ENCODE data around the gene COPB1. TPM values are rescaled to one million over a fixed set of nuclear protein-coding genes. Genes with fewer than 3 reads are reported as not detected.

Gene COPB1, protein sequence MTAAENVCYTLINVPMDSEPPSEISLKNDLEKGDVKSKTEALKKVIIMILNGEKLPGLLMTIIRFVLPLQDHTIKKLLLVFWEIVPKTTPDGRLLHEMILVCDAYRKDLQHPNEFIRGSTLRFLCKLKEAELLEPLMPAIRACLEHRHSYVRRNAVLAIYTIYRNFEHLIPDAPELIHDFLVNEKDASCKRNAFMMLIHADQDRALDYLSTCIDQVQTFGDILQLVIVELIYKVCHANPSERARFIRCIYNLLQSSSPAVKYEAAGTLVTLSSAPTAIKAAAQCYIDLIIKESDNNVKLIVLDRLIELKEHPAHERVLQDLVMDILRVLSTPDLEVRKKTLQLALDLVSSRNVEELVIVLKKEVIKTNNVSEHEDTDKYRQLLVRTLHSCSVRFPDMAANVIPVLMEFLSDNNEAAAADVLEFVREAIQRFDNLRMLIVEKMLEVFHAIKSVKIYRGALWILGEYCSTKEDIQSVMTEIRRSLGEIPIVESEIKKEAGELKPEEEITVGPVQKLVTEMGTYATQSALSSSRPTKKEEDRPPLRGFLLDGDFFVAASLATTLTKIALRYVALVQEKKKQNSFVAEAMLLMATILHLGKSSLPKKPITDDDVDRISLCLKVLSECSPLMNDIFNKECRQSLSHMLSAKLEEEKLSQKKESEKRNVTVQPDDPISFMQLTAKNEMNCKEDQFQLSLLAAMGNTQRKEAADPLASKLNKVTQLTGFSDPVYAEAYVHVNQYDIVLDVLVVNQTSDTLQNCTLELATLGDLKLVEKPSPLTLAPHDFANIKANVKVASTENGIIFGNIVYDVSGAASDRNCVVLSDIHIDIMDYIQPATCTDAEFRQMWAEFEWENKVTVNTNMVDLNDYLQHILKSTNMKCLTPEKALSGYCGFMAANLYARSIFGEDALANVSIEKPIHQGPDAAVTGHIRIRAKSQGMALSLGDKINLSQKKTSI
- total RNA-seq (10 to 100 TPM; 93.1 to 95.9 TPM), total RNA-seq (95.4 to 345 (median 169) reads per million in 172 experiments)
- polyA plus RNA-seq (2013, experiment 1 of 2), result 62.9 TPM
- polyA plus RNA-seq (2013, experiment 2 of 2), result 69.2 TPM

GRCh38 chr11:14499560-14500180 is at the start of gene COPB1:
COPB1 (minus strand) TSS chr11:14499811; CDS start chr11:14498928, 883 bp downstream.
- intact Hi-C loops (cut with DNase I, micrococcal nuclease), result loop anchor here (1.0 to 10.0 kb wide), 6 partner anchors 21 to 505 kb away; partner anchors contain the start of genes CYP2R1 (in 1 of the 2) and PSMA1 (in 1 of the 2)
- no peaks in the 10 kb centered on the region for H3K9me3 Mint-ChIP-seq
- H3K4me3 Mint-ChIP-seq, result peak within 1 kb of the TSS; percentile 97
- peak within 1 kb of the TSS; percentile 92 for H3K27ac Mint-ChIP-seq
- H3K27me3 ChIP-seq (ENCODE audit: control insufficient read depth in 1 of 2, insufficient read depth in 2 of 2, low read length in 2 of 2), result no peaks in the 10 kb centered on the region
- H3K36me3 ChIP-seq (ENCODE audit: insufficient read depth, low read length), result peaks cover 44% of the 10 kb centered on the region
- no peak for TF ChIP-seq CTCF (IDR thresholded peaks at IDR 0.05)
- POLR2A ChIA-PET, result interaction anchor here (0.8 to 2.6 kb wide), 12 partner anchors 14 to 408 kb away, joined by 3 to 35 read pairs (median 10); partner anchors contain the start of genes CYP2R1, PDE3B and PSMA1
- peak within 1 kb of the TSS; percentile 85 for H3K4me3 ChIP-seq (ENCODE audit: low read length)
- no peaks in the 10 kb centered on the region for H3K27me3 Mint-ChIP-seq
- peak; percentile 94 for ATAC-seq (ENCODE audit: poor library complexity)
- CTCF ChIA-PET, result interaction anchor here (0.6 to 1.5 kb wide), 7 partner anchors 11 to 409 kb away, joined by 3 to 6 read pairs (median 4); partner anchors contain the start of genes CYP2R1, PDE3B and PSMA1
- H3K9me3 ChIP-seq (ENCODE audit: control insufficient read depth in 1 of 2, insufficient read depth in 1 of 2, low read length in 2 of 2), result no peaks in the 10 kb centered on the region
- H3K4me1 Mint-ChIP-seq (ENCODE audit: low read depth), result peaks cover 53% of the 10 kb centered on the region
- peak within 1 kb of the TSS; percentile 67 to 84 for H3K27ac ChIP-seq (ENCODE audit: low read depth in 1 of 2, low read length in 2 of 2)
- peaks cover 6% of the 10 kb centered on the region for H3K4me1 ChIP-seq (ENCODE audit: insufficient read depth, low read length)
- peaks cover 63% of the 10 kb centered on the region for H3K36me3 Mint-ChIP-seq (ENCODE audit: low read depth)
- peak; percentile 84 to 96 (median 90) for DNase-seq

DNA sequence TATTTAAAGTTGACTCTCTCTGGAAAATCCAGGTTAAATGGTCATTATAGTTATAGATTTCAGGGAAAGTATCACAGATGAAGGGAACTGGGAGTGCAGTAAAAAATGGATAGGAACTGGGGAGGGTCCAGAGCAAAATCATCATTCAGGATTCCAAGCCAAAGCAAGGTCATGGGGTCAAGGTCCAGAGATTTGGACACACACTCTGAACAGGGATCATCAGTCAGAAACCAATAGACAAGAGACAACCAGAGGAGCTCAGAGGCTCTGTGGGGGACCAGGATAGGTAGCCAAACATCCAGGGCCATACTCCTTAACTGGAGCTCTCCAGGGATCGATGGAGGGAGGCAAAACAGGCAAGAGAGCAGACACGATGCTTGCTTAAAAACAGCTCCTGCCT is 47.8 kb upstream of the COPB1 start:
- intact Hi-C loops (cut with DNase I, micrococcal nuclease), result no loop called here
- ATAC-seq (ENCODE audit: poor library complexity), result no peak
- Histone ChIP-seq H3K4me3 (ENCODE audit: low read length) (no peak overlapping the region), H3K9me3 (ENCODE audit: control insufficient read depth in 1 of 2, insufficient read depth in 1 of 2, low read length in 2 of 2) (no peaks in the 10 kb centered on the region), H3K4me1 (ENCODE audit: insufficient read depth, low read length) (no peaks in the 10 kb centered on the region), H3K27me3 (ENCODE audit: control insufficient read depth in 1 of 2, insufficient read depth in 2 of 2, low read length in 2 of 2) (no peaks in the 10 kb centered on the region), H3K27ac (ENCODE audit: low read depth in 1 of 2, low read length in 2 of 2) (no peak overlapping the region), H3K36me3 (ENCODE audit: insufficient read depth, low read length) (no peaks in the 10 kb centered on the region)
- H3K4me3 Mint-ChIP-seq, result no peak overlapping the region
- no peak for DNase-seq
- no peak for TF ChIP-seq CTCF (IDR thresholded peaks at IDR 0.05)
- ChIA-PET POLR2A (interaction anchor here (2.7 kb wide), 1 partner anchor 31 kb away, joined by 11 read pairs; no protein-coding TSS in a partner anchor), CTCF (interaction anchor here (1.1 kb wide), 1 partner anchor 217 kb away, joined by 3 read pairs; no protein-coding TSS in a partner anchor)
- peaks cover 9% of the 10 kb centered on the region for H3K4me1 Mint-ChIP-seq (ENCODE audit: low read depth)
- no peaks in the 10 kb centered on the region for H3K9me3 Mint-ChIP-seq
- H3K36me3 Mint-ChIP-seq (ENCODE audit: low read depth), result peaks cover 11% of the 10 kb centered on the region
- H3K27ac Mint-ChIP-seq, result no peak overlapping the region
- H3K27me3 Mint-ChIP-seq, result no peaks in the 10 kb centered on the region
